K562 (cell line): ENCODE measurements around the gene VSIG4. TPM values are rescaled to one million over a fixed set of nuclear protein-coding genes. Genes with fewer than 3 reads are reported as not detected.

ENCODE experiments used
- ATF2 ChIP-seq: sonication (generic); formaldehyde crosslinking; IDR thresholded peaks from 2 replicates; pipeline ENCODE4 v1.8.1; 2022; ENCODE audit warnings: missing genetic modification reagents
- CBX3 ChIP-seq, 2 experiments: IDR thresholded peaks; 1 replicate in 1 of 2; 2 replicates in 1 of 2; pipeline ENCODE4 v1.6.1; 2012; ENCODE audit warnings: inconsistent platforms in 2 of 2, low read length in 2 of 2, borderline replicate concordance in 1 of 2, control low read depth in 1 of 2
- DNMT1 ChIP-seq: fragments of 450-650 bp; IDR thresholded peaks from 2 replicates; pipeline ENCODE4 v1.6.1; 2016; ENCODE audit warnings: antibody characterized with exemption, mild to moderate bottlenecking
- E4F1 ChIP-seq: fragments of 250-450 bp; sonication (Bioruptor Pico); IDR thresholded peaks from 2 replicates; pipeline ENCODE4 v1.5.0; 2021; ENCODE audit warnings: mild to moderate bottlenecking, borderline replicate concordance
- GTF2B ChIP-seq: IDR thresholded peaks from 2 replicates; pipeline ENCODE4 v1.6.1; 2011; ENCODE audit not compliant: insufficient read length; ENCODE audit errors: extremely low read depth
- HDAC3 ChIP-seq: fragments of 450-650 bp; IDR thresholded peaks from 2 replicates; pipeline ENCODE4 v1.6.1; 2018; ENCODE audit warnings: borderline replicate concordance, mild to moderate bottlenecking, moderate library complexity; ENCODE audit not compliant: partially characterized antibody
- KLF6 ChIP-seq: fragments of 250-450 bp; sonication (Bioruptor Pico); IDR thresholded peaks from 2 replicates; pipeline ENCODE4 v1.4.0; 2020; ENCODE audit warnings: mild to moderate bottlenecking, moderate library complexity, borderline replicate concordance
- LARP7 ChIP-seq: fragments of 450-650 bp; IDR thresholded peaks from 2 replicates; pipeline ENCODE4 v1.6.1; 2016
- MCM3 ChIP-seq: fragments of 450-650 bp; IDR thresholded peaks from 2 replicates; pipeline ENCODE4 v1.6.1; 2016
- MLX ChIP-seq, 2 experiments: fragments of 450-650 bp in 1 of 2; sonication (generic) in 1 of 2; formaldehyde crosslinking; conservative IDR thresholded peaks; 2 replicates each; pipeline versions ENCODE4 v1.4.0 to v1.8.1; 2020 to 2022; ENCODE audit warnings: mild to moderate bottlenecking in 1 of 2, missing genetic modification reagents in 1 of 2
- NFE2 ChIP-seq: IDR thresholded peaks from 2 replicates; pipeline ENCODE4 v1.6.1; 2014; ENCODE audit warnings: antibody characterized with exemption, low read depth
- NR3C1 ChIP-seq: sonication (generic); formaldehyde crosslinking; IDR thresholded peaks from 2 replicates; pipeline ENCODE4 v1.8.1; 2022; ENCODE audit warnings: missing genetic modification reagents
- RBM39 ChIP-seq: fragments of 200-400 bp; formaldehyde crosslinking; optimal IDR thresholded peaks from 2 replicates; pipeline ENCODE3; 2018; ENCODE audit warnings: low read depth, low read length
- TFE3 ChIP-seq: fragments of 450-650 bp; formaldehyde crosslinking; IDR thresholded peaks from 2 replicates; pipeline ENCODE4 v1.4.0; 2020; ENCODE audit warnings: mild to moderate bottlenecking, mixed read lengths
- polyA plus RNA-seq, 8 experiments: library from polyadenylated mRNA; depleted of rRNA in 4 of 8; stranded (reverse) in 5 of 8; unstranded in 3 of 8; fragments of >200 nt; fragmentation: Nextera tagmentation in 2 of 8; fragmentation: Illumina TruSeq in 1 of 8; extraction: Ambion mirVana in 2 of 8; extraction: Trizol in 1 of 8; gene quantifications; 2 replicates each; pipeline versions ENCODE4 v1.2.1 to v1.2.3, GENCODE V29; 2011 to 2014; ENCODE audit warnings: inconsistent platforms in 1 of 8, missing spikeins in 1 of 8
- total RNA-seq, 7 experiments: library from RNA; depleted of rRNA in 6 of 7; stranded (reverse); fragments of >200 nt in 6 of 7; fragmentation: Illumina TruSeq in 2 of 7; extraction: Trizol in 2 of 7; gene quantifications; 2 replicates each; pipeline versions ENCODE4 v1.2.1 to v1.2.3, GENCODE V29; 2011 to 2021; ENCODE audit warnings: low replicate concordance in 1 of 7

VSIG4 gene
- total and polyA plus RNA-seq, 9 of the 15 experiments (the other 6 are each of a cell fraction or from before 2014, with no cell fraction given), result 0.22 to 1.6 (median 0.46) TPM; not detected in 1

GRCh38 chrX:66022632-66023384 lies 17.1 kb downstream of the VSIG4 start (continued):
- no peak for TF ChIP-seq MLX (CRISPR knock-in tag; conservative IDR thresholded peaks at IDR 0.05)
- TF ChIP-seq ATF2 (CRISPR knock-in tag), result no peak
- TF ChIP-seq MCM3, result no peak
- no peak for TF ChIP-seq RBM39
- TF ChIP-seq NR3C1 (CRISPR knock-in tag), result no peak
- TF ChIP-seq KLF6 (CRISPR knock-in tag), result no peak
- TF ChIP-seq CBX3 (IDR thresholded peaks at IDR 0.05; ENCODE audit: borderline replicate concordance in 1 of 2, low read length in 2 of 2), result peak in 1 of 2 experiments; percentile 24; a peak in 1 of 3 replicates
- no peak for TF ChIP-seq NFE2
- no peak for TF ChIP-seq GTF2B
- no peak for TF ChIP-seq LARP7
- no peak for TF ChIP-seq DNMT1
- no peak for TF ChIP-seq HDAC3
- TF ChIP-seq E4F1 (CRISPR knock-in tag), result no peak; the same call in 1 of the 2 replicates
- no peak; the same call in 1 of the 2 replicates for TF ChIP-seq TFE3 (CRISPR knock-in tag)
